Upper lobe of left lung (tissue), 6 donors: ENCODE measurements around the gene FAM168A. TPM values are rescaled to one million over a fixed set of nuclear protein-coding genes. Genes with fewer than 3 reads are reported as not detected.

Source experiments
- ATAC-seq, 2 donors: fragments of 200-7000 bp; cut with Tn5 transposase; one replicate each; pipeline ENCODE4 v1.9.1; 2022; ENCODE audit warnings: mild to moderate bottlenecking in 2 of 2, moderate library complexity in 2 of 2; ENCODE audit not compliant: low FRiP score in 2 of 2
- DNase-seq, 2 donors: peaks; one replicate each; pipeline ENCODE4 v3.0.0-alpha.2; 2019 to 2020
- H3K27ac ChIP-seq, 4 donors: fragments of 200-600 bp; sonication (generic); one replicate each; pipeline ENCODE4 v1.5.1; 2016 to 2019
- H3K27me3 ChIP-seq, 4 donors: fragments of 200-600 bp; sonication (generic); one replicate each; pipeline ENCODE4 v1.5.1; 2017 to 2019
- H3K36me3 ChIP-seq, 4 donors: fragments of 200-600 bp; sonication (generic); one replicate each; pipeline ENCODE4 v1.5.1; 2016 to 2019
- H3K4me1 ChIP-seq, 4 donors: fragments of 200-600 bp; sonication (generic); one replicate each; pipeline ENCODE4 v1.5.1; 2018 to 2019
- H3K4me3 ChIP-seq, 4 donors: fragments of 200-600 bp; sonication (generic); one replicate each; pipeline ENCODE4 v1.5.1; 2017 to 2019; ENCODE audit warnings: mild to moderate bottlenecking in 2 of 4, moderate library complexity in 1 of 4
- H3K9me3 ChIP-seq, 4 donors: fragments of 200-600 bp; sonication (generic); one replicate each; pipeline ENCODE4 v1.5.1; 2018 to 2019
- EP300 ChIP-seq, 4 donors: sonication (generic); formaldehyde crosslinking; IDR thresholded peaks; one replicate each; pipeline ENCODE4 v1.5.1; 2017; ENCODE audit warnings: antibody characterized with exemption in 4 of 4, control low read depth in 2 of 4
- POLR2A ChIP-seq, 4 donors: fragments of 450-650 bp; IDR thresholded peaks; one replicate each; pipeline ENCODE4 v1.5.1; 2016 to 2017; ENCODE audit warnings: antibody characterized with exemption in 4 of 4, mild to moderate bottlenecking in 2 of 4
- POLR2AphosphoS5 ChIP-seq, 2 donors: sonication (generic); formaldehyde crosslinking; IDR thresholded peaks; one replicate each; pipeline ENCODE4 v1.5.1; 2017; ENCODE audit warnings: antibody characterized with exemption in 2 of 2
- WGBS, 2 donors: methylation state at CpG; one replicate each; pipeline ENCODE4 v1.1.5; 2017 to 2018; 5-methylcytosine and 5-hydroxymethylcytosine counted together
- total RNA-seq, 6 donors: library from RNA; depleted of rRNA in 4 of 6; stranded (reverse); fragments of >200 nt in 4 of 6; gene quantifications; one replicate each; pipeline versions ENCODE4 v1.1.0 to v1.2.1, GENCODE V29; 2016 to 2021
- TF ChIP-seq, protein P1 (sequence below), 6 experiments: fragments of 450-650 bp in 4 of 6; fragments of 200-600 bp in 2 of 6; sonication (generic) in 2 of 6; IDR thresholded peaks; one replicate each; pipeline ENCODE4 v1.5.1; 2016 to 2019; ENCODE audit warnings: antibody characterized with exemption in 6 of 6
- donor health status: DM: no; HTN: no; CAD: no; lungs with moderate emphysema.
- donor health status: DM: no; HTN: yes; CAD: no; lungs with severe emphysema.

The FAM168A gene
- total RNA-seq, 6 donors from 2014 or later: 15.7 to 30.7 (median 24.1) TPM

DNA sequence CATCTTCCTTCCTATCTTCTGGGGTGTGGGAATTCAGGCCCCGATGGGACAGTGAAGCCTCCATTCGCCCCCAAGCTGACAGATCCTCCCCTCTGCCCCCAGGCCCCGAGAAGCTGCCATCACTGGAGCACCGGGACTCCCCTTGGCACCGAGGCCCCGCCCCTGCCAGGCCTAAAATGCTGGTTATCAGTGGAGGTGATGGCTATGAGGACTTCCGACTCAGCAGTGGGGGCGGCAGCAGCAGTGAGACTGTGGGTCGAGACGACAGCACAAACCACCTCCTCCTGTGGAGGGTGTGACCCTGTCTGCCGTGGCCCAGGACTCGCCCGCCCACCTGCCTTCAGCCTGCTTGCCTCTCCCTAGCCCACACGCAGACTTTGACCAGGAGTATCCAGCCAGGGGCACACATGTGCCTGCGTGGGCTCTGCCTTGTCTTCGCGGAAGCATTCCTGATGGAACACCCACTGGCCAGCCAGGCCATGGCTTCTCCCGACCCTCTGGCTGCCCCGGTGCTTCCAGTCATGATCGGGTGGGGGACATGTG, 230.4 kb downstream of the FAM168A start:
- no peak overlapping the region for H3K27ac ChIP-seq
- no peaks in the 10 kb centered on the region for H3K27me3 ChIP-seq
- WGBS, 2 donors: 82 to 84% methylated on average over 16 to 20 of the region's 20 CpGs
- peaks cover 5 to 56% (median 37%) of the 10 kb centered on the region in 4 donors for H3K36me3 ChIP-seq
- DNase-seq (no peak), ATAC-seq (no peak)
- no peak overlapping the region for H3K4me3 ChIP-seq
- TF ChIP-seq POLR2AphosphoS5 (IDR thresholded peaks at IDR 0.05): no peak
- peaks cover 3 to 24% (median 13%) of the 10 kb centered on the region in 4 donors for H3K4me1 ChIP-seq
- no peaks in the 10 kb centered on the region for H3K9me3 ChIP-seq

DNA sequence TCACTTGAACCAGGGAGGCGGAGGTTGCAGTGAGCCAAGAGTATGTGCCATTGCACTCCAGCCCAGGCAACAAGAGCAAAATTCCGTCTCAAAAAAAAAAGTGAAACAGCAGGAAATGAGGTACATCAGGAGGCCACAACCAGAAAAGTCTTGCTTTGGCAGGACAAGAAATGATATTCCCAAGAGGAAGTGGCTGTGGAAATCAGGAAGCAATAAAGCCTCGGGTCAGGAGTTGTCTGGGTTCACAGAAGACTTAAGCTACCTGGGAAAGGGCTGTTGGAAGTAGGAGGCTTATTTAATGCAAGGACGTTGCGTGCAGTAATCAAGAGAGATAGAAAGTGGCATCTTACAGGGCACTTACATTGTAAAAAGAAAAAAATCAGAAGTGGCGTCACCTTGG, 231.0 kb downstream of the FAM168A start:
- no peaks in the 10 kb centered on the region for H3K27me3 ChIP-seq
- ATAC-seq: no peak
- no peak overlapping the region for H3K27ac ChIP-seq
- H3K4me1 ChIP-seq: peaks cover 3 to 18% (median 13%) of the 10 kb centered on the region in 4 donors
- no peaks in the 10 kb centered on the region for H3K9me3 ChIP-seq
- peaks cover 5 to 62% (median 43%) of the 10 kb centered on the region in 4 donors for H3K36me3 ChIP-seq
- DNase-seq: no peak
- TF ChIP-seq, protein P1, sequence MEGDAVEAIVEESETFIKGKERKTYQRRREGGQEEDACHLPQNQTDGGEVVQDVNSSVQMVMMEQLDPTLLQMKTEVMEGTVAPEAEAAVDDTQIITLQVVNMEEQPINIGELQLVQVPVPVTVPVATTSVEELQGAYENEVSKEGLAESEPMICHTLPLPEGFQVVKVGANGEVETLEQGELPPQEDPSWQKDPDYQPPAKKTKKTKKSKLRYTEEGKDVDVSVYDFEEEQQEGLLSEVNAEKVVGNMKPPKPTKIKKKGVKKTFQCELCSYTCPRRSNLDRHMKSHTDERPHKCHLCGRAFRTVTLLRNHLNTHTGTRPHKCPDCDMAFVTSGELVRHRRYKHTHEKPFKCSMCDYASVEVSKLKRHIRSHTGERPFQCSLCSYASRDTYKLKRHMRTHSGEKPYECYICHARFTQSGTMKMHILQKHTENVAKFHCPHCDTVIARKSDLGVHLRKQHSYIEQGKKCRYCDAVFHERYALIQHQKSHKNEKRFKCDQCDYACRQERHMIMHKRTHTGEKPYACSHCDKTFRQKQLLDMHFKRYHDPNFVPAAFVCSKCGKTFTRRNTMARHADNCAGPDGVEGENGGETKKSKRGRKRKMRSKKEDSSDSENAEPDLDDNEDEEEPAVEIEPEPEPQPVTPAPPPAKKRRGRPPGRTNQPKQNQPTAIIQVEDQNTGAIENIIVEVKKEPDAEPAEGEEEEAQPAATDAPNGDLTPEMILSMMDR (IDR thresholded peaks at IDR 0.05): no peak
- TF ChIP-seq EP300 (IDR thresholded peaks at IDR 0.05): no peak
- TF ChIP-seq POLR2AphosphoS5 (IDR thresholded peaks at IDR 0.05): no peak
- TF ChIP-seq POLR2A (IDR thresholded peaks at IDR 0.05): no peak
- WGBS, 2 donors: 67 to 69% methylated on average over 6 of the region's 6 CpGs
- H3K4me3 ChIP-seq: no peak overlapping the region

DNA sequence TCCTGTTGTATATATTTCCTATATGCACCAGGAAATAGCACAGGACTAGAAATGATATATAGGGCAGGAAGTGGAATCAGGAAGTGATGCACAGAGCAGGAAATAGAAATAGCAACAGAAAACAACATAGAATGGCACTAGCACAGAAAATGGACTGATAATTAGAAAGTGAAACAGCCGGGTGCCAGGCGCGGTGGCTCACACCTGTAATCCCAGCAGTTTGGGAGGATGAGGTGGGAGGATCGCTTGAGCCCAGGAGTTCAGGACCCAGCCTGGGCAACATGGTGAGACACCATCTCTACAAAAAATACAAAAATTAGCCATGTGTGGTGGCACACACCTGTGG, 231.7 kb downstream of the FAM168A start:
- peak overlapping the region in 3 of 4 donors; percentile 18 to 58 (median 54) for H3K27ac ChIP-seq
- peaks cover 7 to 69% (median 48%) of the 10 kb centered on the region in 4 donors for H3K36me3 ChIP-seq
- DNase-seq (no peak), ATAC-seq (no peak)
- TF ChIP-seq POLR2AphosphoS5 (IDR thresholded peaks at IDR 0.05): no peak
- TF ChIP-seq EP300 (IDR thresholded peaks at IDR 0.05): no peak
- TF ChIP-seq, protein P1 (IDR thresholded peaks at IDR 0.05): no peak
- TF ChIP-seq POLR2A (IDR thresholded peaks at IDR 0.05): no peak
- H3K9me3 ChIP-seq: no peaks in the 10 kb centered on the region
- H3K27me3 ChIP-seq: no peaks in the 10 kb centered on the region
- 64 to 70% methylated on average over 4 of the region's 4 CpGs for WGBS, 2 donors
- H3K4me1 ChIP-seq: peaks cover 3 to 18% (median 13%) of the 10 kb centered on the region in 4 donors
- H3K4me3 ChIP-seq: no peak overlapping the region

DNA sequence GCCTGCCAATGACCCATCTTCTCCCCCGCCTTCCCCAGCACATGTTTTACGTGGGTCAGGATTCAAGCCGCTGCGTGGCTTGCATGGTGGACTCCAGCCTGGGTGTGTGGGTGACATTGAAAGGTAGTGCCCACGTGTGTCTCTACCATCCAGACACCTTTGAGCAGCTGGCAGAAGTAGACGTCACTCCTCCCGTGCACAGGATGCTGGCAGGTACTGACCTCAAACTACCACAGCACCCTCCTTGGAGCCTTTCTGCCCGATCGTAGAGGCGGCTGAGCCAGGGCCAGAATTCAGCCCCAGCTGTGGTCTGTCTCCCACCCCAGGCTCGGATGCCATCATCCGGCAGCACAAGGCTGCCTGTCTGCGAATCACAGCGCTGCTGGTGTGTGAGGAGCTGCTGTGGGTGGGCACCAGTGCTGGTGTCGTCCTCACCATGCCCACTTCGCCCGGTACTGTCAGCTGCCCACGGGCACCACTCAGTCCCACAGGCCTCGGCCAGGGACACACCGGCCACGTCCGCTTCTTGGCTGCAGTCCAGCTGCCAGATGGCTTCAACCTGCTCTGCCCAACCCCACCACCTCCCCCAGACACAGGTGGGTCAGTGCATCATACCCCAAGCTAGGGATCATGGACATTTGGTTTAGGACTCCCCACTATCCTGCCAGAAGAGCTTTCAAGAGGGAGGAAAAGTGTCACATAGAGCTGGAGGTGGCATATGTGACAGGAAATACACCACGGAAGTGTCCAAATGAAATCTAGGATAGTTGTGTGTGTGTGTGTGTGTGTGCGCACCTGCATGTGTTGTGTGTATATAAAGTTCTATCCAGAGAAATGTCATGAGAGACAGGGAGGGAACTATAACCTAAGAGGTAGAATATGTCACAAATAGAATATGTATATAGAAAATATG, 232.3 kb downstream of the FAM168A start:
- no peaks in the 10 kb centered on the region for H3K27me3 ChIP-seq
- TF ChIP-seq POLR2AphosphoS5 (IDR thresholded peaks at IDR 0.05): no peak
- TF ChIP-seq, protein P1 (IDR thresholded peaks at IDR 0.05): no peak
- no peak for TF ChIP-seq POLR2A (IDR thresholded peaks at IDR 0.05)
- TF ChIP-seq EP300 (IDR thresholded peaks at IDR 0.05): no peak
- H3K27ac ChIP-seq: peak overlapping the region in 3 of 4 donors; percentile 18 to 58 (median 37)
- H3K4me3 ChIP-seq: no peak overlapping the region
- 67 to 88% methylated on average over 6 to 20 of the region's 24 CpGs for WGBS, 2 donors
- H3K4me1 ChIP-seq: peaks cover 3 to 18% (median 13%) of the 10 kb centered on the region in 4 donors
- DNase-seq (no peak), ATAC-seq (no peak)
- H3K36me3 ChIP-seq: peaks cover 10 to 75% (median 52%) of the 10 kb centered on the region in 4 donors
- H3K9me3 ChIP-seq: no peaks in the 10 kb centered on the region

DNA sequence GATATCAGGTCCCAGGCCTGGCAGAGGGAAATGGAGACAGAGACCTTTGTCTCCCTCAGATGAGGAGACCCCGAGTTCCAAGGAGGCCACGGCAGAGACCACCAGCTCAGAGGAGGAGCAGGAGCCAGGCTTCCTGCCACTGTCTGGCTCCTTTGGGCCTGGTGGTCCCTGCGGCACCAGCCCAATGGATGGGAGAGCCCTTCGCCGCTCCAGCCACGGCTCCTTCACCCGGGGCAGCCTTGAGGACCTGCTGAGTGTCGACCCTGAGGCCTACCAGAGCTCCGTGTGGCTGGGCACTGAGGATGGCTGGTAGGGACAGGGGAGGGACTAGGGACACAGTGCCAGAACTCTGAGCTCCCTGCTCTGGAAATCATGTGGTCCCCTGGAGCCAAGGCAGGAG, 234.8 kb downstream of the FAM168A start:
- H3K27me3 ChIP-seq: no peaks in the 10 kb centered on the region
- peaks cover 3 to 18% (median 13%) of the 10 kb centered on the region in 4 donors for H3K4me1 ChIP-seq
- ATAC-seq: no peak
- WGBS, 2 donors: 94% methylated on average over 9 of the region's 9 CpGs; no CpG with 5 or more reads in 1 of the 2 donors
- H3K9me3 ChIP-seq: no peaks in the 10 kb centered on the region
- TF ChIP-seq POLR2AphosphoS5 (IDR thresholded peaks at IDR 0.05) (no peak), EP300 (IDR thresholded peaks at IDR 0.05) (no peak), POLR2A (IDR thresholded peaks at IDR 0.05) (no peak)
- TF ChIP-seq, protein P1 (IDR thresholded peaks at IDR 0.05): no peak
- H3K36me3 ChIP-seq: peaks cover 10 to 87% (median 62%) of the 10 kb centered on the region in 4 donors
- no peak overlapping the region for H3K27ac ChIP-seq
- no peak overlapping the region for H3K4me3 ChIP-seq
- DNase-seq: no peak
